NCI-H524 treated with DMSO at 0.1 percent for 48 hours (cell line): ENCODE data around the gene YARS1.

Experiments
- DNase-seq: peaks from one replicate; lab custom pipeline; 2025; lab: John Stamatoyannopoulos, UW

Gene YARS1

DNA sequence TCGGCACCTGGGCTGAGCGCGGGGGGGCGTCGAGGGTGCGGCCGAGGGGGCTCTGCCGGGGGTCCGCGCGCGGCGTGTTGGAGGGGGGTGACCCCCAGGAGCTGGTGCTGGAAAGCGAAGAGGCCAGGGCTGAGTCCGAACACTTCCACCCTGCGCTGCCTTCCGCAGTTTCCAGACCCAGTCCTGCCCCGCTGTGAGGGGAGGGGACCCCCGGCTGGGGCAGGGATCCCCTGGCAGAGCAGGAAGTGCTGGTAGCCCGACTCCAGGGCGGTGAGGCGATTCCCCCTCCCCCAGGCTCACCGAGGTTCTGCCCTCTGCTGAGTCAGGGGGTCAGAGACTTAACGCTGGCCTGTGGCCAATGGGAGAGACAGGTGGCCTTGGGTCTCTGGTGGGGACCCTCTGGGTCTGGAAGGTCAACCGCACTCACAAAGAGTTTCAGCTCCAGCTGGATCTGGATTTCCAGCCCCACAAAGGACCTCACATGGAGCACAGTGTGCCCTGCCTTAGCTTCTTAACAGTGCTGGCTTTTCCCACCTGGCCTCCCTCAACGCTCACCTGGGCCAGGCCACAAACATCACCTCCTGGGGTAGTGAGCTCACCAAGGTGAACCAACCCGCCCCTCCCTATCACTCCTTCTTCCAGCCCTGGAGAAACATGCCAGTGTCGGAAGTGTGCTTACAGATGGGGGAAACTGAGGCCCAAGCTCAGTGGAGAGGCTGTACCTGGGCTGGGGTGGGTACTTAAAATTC is 74.8 kb downstream of the YARS1 start:
- no peak for DNase-seq

- no peak for DNase-seq
These were observed 75.6 kb downstream of the YARS1 start for GRCh38 chr1:32741413-32742198.

- no peak for DNase-seq
These were observed 76.1 kb downstream of the YARS1 start for GRCh38 chr1:32741059-32741412.

- DNase-seq: no peak
These were observed 80.1 kb downstream of the YARS1 start for GRCh38 chr1:32736812-32737791.

GRCh38 chr1:32733582-32734321 is 83.4 kb downstream of the YARS1 start:
- DNase-seq: no peak

- DNase-seq: no peak
These were observed 87.7 kb downstream of the YARS1 start for GRCh38 chr1:32729254-32730046.

- no peak for DNase-seq
These were observed 88.6 kb downstream of the YARS1 start for GRCh38 chr1:32728413-32729077.

DNA sequence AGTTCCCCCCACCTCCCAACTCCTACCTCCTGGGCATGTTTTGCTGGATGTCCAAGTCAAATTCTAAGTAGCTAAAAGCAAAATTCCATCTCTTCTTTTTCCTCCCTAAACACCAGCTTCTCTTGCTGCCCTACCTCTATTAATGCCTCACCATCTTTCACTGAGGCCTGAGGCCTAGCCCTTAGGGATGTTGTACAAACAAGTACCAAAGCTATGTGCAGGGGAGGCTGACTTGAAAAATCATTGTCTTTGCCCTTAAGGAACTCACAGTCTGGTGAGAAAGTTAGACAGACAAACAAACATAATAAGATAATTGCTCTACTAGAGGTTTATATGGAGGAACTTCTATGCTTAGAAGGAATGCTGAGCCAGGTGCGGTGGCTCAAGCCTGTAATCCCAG is 89.3 kb downstream of the YARS1 start:
- no peak for DNase-seq

DNA sequence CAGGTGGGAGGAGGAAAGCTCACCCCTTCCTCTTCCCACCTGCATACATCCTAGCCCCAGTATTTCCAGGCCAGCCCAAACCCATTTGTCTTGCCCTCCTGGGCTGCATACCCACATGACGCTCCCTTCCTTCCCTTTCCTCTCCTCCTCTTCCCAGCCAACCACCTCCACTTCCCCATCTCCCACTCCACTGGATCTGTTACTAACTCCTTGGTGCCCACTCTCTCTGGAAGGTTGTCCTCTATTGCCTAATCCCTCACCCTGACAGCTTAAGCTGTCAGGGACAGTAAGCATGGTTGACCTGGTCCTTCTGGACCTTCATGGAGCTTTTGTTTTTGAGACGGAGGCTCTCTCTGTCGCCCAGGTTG is 91.6 kb downstream of the YARS1 start:
- no peak for DNase-seq
